Stimulated activated CD4-positive, alpha-beta T cell treated with anti-CD3 and anti-CD28 coated beads, Interleukin-12 subunit alpha, Interleukin-12 subunit beta, amount 100 ng/mL, for 4 hours (primary cell): ENCODE measurements around the gene F5.
A peak's percentile ranks its signal among the peaks of the same experiment; 100 is the strongest.
"Not testable (repeated sequence)": the region's sequence is repeated elsewhere in the genome, so short reads cannot be mapped to it uniquely, and the experiment has no call there.

Experiments
- DNase-seq: peaks from one replicate; pipeline ENCODE4 v3.0.0-alpha.2; 2020

Gene F5

DNA sequence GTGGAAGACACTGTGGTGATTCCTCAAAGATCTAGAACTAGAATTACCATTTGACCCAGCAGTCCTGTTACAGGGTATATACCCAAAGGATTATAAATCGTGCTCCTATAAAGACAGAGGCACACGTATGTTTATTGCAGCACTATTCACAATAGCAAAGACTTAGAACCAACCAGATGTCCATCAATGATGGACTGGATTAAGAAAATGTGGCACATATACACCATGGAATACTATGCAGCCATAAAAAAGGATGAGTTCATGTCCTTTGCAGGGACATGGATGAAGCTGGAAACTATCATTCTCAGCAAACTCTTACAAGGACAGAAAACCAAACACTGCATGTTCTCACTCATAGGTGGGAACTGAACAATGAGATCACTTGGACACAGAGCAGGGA, 82.7 kb downstream of the F5 start:
- not testable (repeated sequence) for DNase-seq

DNA sequence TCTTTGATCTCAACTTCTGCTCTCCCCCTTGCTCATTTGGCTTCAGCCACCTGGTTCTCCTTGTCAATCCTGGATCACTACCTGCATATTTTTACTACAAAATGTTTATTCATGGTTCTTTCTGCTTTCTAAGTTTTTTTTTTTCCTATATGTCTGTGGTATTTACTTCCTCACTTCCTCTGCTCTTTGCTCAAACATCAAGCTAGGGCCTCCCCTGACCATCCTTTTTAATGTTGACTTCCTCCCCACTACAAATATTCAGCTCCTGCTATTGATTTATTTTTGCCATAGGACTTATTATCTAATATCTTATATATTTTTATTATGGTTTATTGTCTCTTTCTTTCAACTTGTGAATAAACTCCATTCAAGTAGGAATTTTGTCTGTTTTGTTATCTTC, 86.5 kb downstream of the F5 start:
- DNase-seq, result no peak

DNA sequence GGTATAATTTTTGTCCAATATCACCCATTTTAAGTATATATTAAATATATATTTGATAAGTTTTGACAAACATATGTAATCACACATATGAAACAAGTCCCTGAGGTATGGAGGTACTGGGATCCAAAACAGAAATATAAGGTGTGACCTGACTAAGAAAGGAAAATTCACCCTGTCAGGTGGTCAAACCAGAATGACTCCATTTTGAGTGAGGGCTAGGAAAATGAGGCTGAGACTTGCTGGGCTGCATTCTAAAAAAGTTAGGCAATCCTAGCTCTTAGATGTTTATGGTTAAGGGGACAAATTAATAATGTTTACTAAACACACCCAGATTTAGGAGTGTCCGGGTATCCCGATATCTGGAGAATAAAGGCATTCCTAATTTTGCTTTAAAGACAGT, 89.0 kb downstream of the F5 start:
- no peak for DNase-seq

DNA sequence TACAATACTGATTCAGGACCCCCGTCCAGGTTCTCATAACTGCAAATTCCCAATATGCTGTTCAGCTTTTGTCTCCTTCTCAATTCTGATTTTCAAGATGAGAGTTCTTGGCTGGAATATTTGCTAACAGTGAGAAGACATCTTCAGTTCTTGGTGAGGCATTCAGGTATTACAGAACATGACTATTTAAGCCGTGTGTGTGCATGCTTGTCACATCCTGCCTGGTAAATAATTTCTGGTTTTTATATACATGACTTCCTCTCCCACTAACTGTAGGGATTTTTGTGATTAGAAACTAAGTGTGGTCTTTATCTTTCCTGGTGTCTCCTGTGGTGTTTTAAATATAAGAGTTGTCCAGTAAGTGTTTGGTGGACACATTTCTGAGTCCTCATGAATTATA, 90.4 kb downstream of the F5 start:
- DNase-seq, result no peak

DNA sequence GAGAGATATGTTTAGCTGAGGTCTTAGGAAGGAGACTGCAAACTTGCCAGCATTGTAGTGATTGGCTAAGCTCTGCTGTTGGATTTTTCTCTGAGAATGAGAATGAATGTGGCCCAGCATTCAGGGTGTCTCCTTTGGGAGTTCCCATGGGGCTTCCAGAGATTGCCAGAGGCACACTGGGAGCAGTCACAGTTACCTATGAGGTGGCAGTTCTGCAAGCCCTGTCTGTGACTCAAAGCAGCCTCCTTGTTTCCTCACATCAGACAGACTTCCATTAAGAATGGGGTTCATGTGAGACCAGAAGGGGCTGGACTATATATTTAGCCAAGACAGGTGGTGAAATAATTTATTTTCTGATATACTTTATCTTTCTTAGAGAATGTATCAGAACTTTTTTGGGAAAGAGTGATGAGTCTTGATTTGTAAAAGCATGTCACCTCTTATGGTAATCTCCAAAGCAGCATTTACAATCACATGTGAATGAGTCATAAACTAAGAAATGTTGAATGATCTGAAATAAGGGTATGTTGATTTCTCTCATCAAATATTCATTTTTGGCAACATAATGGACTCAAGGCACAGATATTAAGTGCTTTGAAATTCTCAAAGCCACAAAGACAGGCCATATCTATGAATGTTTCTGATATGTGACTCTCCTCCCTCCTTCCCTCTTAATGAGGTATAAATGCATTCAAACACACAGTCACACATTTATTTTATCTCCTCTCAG, 91.1 kb downstream of the F5 start:
- no peak for DNase-seq

DNA sequence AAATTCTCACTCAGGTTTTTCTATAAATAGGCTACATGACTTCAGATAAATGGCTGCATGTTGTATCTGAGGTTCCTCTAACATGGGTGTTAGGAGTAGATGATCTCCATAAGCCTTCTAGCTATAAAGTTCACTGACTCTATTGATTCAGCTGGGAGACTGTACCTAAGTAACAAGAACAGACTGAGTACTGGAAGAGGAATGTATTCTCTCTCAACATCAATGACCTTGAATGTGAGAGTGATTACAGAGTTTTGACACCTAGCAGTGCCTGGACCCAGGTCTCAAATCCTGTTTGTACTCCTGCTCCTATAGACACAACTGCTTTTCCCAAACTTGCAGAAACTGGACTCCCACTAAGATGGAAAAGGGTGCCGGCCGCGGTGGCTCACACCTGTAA, 91.9 kb downstream of the F5 start:
- DNase-seq, result no peak

DNA sequence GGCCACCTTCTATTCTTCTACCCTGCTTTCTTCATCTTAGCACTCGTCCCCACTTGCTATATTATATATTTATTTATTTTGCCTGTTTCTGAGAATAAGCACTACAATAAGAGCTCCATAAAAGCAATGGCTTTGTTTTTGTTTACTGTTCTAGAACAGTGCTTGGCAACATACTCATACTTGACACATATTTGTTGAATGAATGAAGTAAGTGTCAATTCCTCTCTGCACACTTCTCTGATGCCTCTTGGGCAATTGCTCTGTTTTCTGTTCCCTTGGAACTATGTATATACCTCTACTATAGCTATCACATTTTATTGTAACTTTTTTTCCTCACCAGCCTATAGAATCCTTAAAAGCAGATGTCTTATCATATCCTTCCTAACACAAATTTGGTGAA, 93.0 kb downstream of the F5 start:
- DNase-seq, result no peak

DNA sequence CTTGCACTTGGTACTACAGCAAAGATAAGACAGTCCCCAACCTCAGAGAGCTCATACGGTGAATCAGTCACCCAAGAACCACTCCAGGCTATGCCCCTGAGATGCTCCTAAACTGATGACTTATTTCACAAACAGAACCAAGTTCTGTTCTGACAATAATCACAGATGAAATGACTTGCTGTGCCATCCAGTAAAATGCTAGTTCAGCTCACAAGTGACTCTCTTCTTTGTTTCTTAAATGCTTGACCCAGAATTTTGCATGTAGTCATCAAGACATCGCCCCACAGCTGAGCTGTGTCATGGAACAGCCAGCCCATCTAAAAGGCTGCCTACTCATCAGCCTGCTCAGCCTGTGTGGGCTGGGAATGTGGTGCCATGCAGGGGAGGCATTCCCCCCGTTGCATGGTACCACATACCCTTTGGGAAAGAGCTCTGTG, 94.4 kb downstream of the F5 start:
- peak; percentile 6 for DNase-seq

DNA sequence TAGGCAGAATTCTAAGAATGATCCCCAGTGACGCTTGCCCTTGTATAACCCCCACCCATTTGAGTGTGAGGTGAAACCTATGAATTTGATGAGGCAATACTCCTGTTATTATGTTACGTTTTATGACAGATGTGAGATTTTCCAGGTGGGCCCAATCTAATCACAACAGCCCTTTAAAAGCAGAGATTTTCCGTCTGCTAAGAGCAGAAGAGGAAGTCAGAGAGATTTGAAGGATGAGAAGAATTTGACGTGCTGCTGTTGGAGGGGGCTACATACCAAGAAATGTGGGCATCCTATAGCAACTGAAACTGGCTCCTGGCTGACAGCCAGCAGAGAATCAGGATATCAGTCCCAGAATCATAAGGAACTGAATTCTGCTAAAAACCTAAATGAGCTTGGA, 98.1 kb downstream of the F5 start:
- no peak for DNase-seq

DNA sequence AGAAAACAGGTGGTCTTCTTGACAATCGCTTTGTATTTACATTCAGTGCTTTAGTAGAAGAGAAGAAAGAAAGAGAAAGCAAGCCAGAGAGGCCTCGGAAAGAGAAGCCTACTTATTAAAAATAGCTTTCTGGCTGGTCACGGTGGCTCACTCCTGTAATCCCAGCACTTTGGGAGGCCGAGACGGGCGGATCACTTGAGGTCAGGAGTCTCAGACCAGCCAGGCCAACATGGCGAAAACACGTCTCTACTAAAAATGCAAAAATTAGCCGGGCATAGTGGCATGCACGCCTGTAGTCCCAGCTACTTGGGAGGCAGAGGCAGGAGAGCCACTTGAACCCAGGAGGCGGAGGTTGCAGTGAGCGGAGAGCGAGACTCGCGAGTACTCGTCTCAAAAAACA, 98.7 kb downstream of the F5 start:
- no peak for DNase-seq

DNA sequence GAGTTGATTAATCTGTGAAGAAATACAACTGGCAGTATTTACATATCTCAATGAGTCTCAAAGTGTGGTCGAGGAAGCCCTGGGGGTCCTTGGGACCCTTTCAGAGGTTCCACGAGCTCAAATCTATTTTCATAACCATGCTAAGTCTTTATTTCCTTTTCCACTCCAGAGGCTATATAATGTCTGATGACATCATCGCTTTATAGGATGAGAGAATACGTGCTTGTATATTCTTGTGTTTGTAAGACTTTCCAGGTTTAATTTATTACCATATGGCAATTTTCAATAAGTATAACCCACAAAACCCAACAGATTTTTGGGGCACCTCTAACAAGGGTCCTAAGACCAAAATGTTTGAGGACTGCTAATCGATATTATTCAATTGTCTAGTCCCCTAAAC, 99.1 kb downstream of the F5 start:
- no peak for DNase-seq

DNA sequence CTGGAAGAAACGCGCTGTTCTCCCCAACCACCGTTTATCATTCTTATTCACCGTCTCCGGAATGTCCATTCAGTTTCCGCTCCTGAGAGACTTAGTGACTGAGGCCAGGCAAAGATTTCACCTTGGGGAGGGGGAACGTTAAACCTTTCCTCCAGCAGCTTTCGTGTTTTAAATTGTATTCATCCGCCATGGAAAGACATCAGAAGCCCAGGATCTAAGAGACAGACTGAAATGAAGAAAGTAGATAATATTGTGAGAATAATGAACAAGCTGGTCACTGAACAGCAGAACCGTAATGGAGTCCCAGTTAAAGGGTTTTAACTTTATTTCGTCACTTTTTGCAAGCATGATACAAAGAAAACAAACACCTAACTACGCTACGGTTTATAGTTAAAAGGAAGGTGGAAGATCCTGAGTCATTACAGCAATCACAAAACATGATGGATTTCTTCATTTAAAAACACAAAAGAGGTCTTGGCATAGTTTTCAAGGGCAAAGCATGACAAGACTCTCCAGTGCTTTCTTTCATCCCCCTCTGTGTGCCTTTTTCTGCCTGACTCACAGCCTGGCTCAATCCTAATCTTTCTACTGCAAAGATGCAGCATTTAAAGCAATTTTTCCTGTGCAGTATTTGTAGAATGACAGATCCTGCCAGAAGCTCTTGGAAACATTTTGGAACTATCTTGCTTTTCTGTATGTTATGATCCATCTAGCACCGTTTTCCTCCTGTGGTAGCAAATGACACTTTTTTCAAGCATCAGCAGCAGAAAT, 99.8 kb downstream of the F5 start:
- no peak for DNase-seq

DNA sequence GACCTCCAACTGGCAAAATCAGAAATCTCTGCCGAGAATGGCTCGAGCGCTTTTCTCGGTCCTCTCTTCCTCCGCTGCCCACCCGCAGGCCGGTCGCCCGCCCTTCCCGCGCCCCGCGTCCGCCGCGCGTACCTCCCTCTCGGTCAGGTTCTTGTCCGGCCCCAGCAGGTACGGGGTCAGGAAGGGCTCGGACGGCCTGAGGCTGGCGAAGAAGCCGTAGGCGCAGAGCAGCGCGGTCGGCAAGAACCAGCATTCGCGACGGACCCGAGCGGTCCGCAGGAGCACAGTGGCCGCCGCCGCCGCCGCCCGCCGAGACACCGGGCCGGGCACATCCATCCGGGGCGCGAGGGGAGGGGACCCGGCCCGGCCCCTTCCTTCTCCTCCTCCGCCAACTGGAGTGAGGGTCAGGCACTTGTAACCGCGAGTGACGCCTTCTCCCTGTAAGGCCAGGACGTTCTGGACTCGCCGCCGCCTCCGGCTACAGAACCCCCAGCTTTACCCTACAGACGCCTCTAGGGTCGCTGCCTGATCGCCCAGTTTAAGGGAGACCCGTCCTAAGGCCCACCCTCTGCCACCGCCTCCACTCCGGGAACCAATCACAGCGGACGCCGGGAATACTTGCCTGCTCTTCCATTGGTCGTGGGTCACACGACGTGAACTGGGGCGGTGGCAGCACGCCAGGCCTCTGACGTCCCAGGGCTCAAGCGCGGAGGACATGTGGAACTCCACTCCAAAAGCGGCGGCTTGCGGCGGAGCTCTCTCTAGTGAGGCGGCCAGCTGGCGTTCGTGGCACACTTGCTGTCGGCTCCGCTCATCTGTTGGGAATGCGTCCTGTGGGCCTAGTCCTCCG, 100.6 kb downstream of the F5 start, which contains the start of gene SLC19A2:
Gene SLC19A2 (minus strand): TSS at position 514 of the 850 bp plus-strand sequence. CDS start 178 bp downstream, at position 336.
- peak; percentile 89 for DNase-seq

DNA sequence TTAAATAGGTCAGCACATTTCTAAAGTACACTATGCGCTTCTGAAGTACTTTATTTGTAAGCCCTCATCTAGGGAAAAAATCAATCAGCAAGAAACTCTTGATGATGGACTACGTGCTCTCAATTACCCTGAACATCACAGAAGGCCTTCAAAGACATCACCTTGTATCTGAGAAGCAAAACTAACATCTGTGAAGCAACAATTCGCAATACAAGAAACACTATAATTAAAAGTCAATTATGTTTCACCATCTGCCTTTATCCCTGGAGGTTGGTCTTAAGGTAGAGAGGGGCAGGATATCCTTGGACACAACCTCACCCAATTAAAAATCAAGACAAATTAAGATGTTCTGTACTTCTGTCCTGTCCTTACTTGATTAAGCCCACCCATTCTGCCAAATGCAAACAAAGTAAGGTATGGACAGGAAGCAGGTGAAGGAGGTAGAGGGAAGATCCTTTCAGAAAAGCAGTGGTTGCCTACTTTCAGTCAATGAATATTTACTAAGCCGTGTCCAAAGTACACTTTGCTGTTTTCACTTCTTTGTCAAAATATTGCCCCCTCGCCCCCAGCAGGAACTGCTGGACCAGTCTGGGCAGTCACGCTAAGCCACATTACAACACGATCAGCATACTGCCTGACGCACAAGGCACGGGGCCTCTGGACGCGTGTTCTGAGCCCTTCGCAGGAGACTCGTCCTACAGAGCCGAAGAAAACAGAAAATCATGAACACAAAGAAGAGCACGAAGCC, 101.4 kb downstream of the F5 start:
- peak; percentile 26 for DNase-seq

DNA sequence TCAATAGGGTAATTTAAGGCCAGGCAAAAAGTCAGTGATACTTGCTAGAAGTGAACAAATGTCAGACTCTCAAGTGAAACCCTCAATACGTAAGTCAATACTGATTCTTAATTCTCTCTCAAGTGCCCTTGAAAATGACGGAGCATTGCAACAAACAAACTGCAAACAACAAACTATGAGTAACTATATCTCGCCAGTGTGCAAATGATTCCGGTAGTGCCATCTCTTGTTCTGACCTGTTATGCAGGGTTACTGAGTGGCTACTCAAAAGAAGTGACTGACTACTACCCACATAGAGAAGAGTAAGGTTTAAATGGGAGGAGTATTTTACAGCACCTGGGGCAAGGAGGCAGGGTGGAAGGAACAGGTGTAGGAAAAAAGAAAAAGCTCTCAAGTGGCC, 102.2 kb downstream of the F5 start:
- no peak for DNase-seq

DNA sequence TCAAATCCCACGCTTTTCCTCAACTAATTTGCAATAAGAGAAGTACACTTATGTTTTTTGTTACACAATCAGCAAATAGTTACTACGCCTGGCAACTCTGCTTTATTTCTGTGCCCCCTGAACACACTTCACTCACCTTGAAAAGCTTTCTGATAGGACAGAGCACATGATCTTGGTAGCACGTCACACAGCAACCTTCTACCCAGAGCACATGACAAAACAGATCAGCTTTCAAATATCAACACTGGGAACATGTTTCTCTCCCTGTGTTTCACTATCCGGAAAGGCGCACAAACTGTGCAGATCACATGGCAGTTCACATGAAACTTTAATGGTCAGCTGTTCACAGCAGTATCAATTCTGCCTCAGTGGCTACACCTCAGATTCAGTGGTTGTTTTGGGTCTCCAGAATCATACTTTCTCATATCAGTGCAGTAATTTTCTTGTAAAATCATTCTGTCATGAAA, 102.7 kb downstream of the F5 start:
- DNase-seq, result no peak

DNA sequence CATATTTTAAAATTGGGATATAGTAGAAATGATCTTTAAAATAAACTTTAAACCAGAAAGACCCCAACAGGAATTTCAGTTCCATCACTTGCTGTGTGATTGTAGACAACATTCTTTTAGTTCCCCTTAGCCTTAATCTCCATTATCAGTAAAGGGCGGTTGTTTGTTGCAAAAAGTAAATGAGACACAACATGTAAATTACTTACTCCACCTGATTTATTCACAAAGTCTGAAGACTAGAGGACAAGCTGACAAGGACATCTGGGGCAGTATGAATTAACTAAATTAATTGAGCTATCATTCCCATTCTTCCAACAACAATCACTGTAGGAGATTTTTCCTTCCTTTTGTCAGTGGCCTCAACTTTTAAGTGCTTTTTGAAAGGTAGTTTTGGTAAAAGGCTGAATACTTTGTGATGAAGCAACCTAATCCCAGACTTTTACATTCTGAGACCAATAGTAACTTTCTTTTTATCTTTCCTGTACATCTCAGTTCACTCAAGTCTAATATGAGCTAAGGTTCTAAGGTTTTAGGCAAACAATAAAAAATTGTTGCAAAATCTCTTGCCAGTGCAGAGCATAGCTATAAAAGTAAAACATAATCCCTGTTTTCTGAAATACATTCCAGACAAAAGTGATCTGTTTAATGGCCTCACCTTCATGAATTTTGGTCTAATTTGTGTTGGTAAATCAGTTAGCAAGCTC, 106.8 kb downstream of the F5 start:
- DNase-seq, result no peak

DNA sequence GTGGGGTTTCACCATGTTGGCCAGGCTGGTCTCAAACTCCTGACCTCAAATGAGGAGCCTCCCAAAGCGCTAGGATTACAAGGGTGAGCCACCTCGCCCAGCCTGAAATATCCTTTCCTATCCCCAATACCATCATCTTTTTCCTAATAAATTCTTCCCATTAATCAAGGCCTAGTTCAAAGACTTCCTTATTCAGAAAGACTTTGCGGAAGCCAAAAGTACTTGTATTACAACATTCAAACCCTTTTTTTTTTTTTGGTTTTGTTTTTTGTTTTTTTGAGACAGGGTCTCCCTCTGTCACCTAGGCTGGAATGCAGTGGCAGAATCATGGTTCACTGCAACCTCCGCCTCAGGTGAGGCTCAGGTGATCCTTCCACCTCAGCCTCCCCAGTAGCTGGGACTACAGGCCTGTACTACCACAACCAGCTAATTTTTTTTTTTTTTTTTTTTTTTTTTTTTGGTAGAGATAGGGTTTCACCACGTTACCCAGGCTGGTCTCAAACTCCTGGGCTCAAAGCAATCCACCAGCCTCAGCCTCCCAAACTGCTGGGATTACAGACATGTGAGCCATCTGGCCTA, 108.1 kb downstream of the F5 start:
- DNase-seq, result no peak

DNA sequence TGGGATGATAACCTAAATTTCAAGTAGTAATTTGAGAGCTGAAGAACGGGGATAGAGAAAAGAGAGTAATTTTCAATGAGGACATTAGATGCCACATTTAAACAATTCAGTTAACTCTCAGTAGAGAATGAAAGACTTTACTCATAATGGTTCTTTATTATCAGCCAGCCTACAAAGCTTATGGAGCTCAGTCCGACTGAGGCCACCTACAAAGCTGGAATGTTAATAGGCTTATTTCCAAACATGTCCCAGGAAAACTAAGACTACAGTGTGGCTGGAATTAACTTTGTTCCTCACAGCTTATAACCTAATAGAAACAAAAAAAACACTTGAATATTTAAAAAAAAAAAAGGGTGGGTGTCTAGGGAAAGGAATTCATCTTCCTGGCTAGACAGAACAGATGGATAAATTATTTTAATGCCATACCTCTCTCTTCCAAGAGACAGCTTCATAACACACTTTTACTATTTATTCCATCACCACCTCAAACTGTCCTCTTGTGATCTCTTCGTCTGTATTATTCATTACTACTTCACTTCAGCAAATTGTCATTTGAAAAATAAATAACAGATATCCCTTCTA, 110.4 kb downstream of the F5 start:
- no peak for DNase-seq

DNA sequence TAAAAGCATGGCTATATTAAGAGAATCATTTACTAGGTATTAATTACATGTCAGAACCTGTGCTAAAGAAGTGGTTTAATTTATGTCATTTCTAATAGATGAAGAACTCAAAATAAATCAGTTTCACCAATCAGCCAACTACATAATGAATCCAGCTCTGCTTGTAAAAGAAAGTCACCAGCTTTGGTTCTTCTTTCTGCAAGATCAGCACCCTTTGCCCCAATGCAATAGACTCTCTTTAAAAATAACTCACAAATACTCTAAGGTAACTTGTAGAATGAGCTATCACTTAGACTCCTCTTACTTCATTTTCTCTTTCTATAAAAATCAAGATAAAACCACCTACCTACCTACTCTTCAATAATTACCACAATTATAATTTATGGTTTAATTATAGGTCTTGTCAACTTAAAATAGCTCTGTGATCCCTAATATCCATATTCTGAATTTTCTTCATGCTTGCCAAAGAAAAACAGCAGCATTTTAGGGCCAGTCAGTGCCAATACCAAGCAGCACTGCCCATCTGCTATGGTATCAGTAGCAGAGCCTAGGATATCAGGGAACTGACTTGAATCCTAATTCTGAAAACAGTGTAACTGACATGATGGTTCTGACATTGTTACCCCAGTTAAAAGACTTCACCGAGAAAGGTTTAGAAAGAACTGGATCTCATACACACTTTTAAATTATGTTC, 111.8 kb downstream of the F5 start:
- no peak for DNase-seq

DNA sequence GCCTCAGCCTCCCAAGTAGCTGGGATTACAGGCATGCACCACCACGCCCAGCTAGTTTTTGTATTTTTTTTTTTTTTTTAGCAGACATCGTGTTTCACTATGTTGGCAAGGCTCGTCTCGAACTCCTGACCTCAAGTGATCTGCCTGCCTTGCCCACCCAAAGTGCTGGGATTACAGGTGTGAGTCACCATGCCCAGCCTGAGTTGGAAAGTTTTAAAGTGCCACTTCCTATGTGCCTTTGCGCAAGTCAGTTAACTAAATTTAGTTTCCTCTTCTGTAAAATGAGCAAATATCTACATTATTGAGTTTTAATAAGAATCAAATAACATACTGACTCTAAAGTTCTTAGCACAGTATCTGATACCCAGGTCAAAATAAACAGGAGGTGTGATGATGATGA, 112.9 kb downstream of the F5 start:
- no peak for DNase-seq
